Measurements from ENCODE around the gene MYO15B.

DNA sequence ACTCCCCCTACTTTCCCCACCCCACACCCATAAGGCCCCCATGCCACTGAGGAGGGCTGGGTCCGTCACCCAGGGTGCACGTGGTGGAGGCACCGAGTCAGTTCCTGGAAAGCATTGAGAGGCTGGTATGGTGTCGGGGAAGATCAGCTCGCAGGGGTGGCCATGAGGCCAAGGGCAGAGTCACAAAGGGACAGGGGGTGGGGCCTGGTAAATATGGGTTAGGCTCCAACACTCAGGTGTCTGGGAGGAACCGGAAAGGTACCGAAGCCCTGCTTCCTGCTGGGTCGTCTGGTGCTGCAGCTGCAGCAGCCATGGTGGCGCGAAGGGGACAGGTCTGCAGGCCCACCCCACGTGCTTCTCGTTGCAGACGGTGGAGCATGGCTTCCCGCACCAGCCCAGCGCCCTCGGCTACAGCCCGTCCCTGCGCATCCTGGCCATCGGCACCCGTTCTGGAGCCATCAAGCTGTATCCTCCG, 31.9 kb upstream of the MYO15B start:
- TF ChIP-seq RAD21 (IDR thresholded peaks at IDR 0.05; ENCODE audit: low read depth), result no peak
- TF ChIP-seq, protein P1, sequence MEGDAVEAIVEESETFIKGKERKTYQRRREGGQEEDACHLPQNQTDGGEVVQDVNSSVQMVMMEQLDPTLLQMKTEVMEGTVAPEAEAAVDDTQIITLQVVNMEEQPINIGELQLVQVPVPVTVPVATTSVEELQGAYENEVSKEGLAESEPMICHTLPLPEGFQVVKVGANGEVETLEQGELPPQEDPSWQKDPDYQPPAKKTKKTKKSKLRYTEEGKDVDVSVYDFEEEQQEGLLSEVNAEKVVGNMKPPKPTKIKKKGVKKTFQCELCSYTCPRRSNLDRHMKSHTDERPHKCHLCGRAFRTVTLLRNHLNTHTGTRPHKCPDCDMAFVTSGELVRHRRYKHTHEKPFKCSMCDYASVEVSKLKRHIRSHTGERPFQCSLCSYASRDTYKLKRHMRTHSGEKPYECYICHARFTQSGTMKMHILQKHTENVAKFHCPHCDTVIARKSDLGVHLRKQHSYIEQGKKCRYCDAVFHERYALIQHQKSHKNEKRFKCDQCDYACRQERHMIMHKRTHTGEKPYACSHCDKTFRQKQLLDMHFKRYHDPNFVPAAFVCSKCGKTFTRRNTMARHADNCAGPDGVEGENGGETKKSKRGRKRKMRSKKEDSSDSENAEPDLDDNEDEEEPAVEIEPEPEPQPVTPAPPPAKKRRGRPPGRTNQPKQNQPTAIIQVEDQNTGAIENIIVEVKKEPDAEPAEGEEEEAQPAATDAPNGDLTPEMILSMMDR (IDR thresholded peaks at IDR 0.05 in 2 of 3, conservative IDR thresholded peaks at IDR 0.05 in 1 of 3; ENCODE audit: borderline replicate concordance in 1 of 3, insufficient read depth in 1 of 3, low read depth in 2 of 3, low read length in 2 of 3), result no peak
- TF ChIP-seq POLR2A (IDR thresholded peaks at IDR 0.05; ENCODE audit: borderline replicate concordance, extremely low read depth, insufficient read depth, insufficient read length), result no peak
- no peak for TF ChIP-seq EZH2phosphoT487 (IDR thresholded peaks at IDR 0.05; ENCODE audit: borderline replicate concordance)
- no peak for TF ChIP-seq FOSL1 (IDR thresholded peaks at IDR 0.05; ENCODE audit: low read depth)
- TF ChIP-seq SP1 (IDR thresholded peaks at IDR 0.05; ENCODE audit: low read depth), result no peak
- TF ChIP-seq EZH2 (IDR thresholded peaks at IDR 0.05), result no peak
- TF ChIP-seq TCF7L2 (IDR thresholded peaks at IDR 0.05; ENCODE audit: borderline replicate concordance, extremely low read depth, insufficient read depth, insufficient read length), result no peak

All from HCT116 (cell line).